HL-60 (cell line): ENCODE data around the gene FGF1.

Experiments
- DNase-seq, 2 experiments: peaks; one replicate each; pipeline ENCODE4 v3.0.0-alpha.2; 2010 to 2020; ENCODE audit warnings: low read depth in 1 of 2, low spot score in 1 of 2
- H3K27ac ChIP-seq: fragments of 250-450 bp; sonication (Bioruptor Pico); replicated peaks from 2 replicates; pipeline ENCODE4 v1.5.1; 2020; ENCODE audit warnings: mild to moderate bottlenecking, moderate library complexity
- H3K27me3 ChIP-seq: fragments of 250-450 bp; sonication (Bioruptor Pico); 2 replicates; pipeline ENCODE4 v1.5.1; 2021; ENCODE audit warnings: mild to moderate bottlenecking, moderate library complexity; ENCODE audit not compliant: insufficient read depth, poor library complexity, severe bottlenecking
- H3K4me3 ChIP-seq: replicated peaks from 2 replicates; pipeline ENCODE4 v1.5.1; 2011; ENCODE audit warnings: mild to moderate bottlenecking, control low read depth, low read length; ENCODE audit not compliant: insufficient read depth
- CTCF ChIP-seq: IDR thresholded peaks from one replicate; pipeline ENCODE4 v1.5.1; 2011; ENCODE audit warnings: low read length, control low read depth, inconsistent platforms; ENCODE audit not compliant: insufficient read depth
- GABPA ChIP-seq: IDR thresholded peaks from 2 replicates; pipeline ENCODE4 v1.6.1; 2012; ENCODE audit warnings: low read depth
- POLR2AphosphoS5 ChIP-seq: IDR thresholded peaks from 2 replicates; pipeline ENCODE4 v1.6.1; 2012; ENCODE audit warnings: low read depth
- REST ChIP-seq: IDR thresholded peaks from 2 replicates; pipeline ENCODE4 v1.6.1; 2012; ENCODE audit warnings: low read depth; ENCODE audit not compliant: insufficient replicate concordance
- SPI1 ChIP-seq: IDR thresholded peaks from 2 replicates; pipeline ENCODE4 v1.6.1; 2012; ENCODE audit warnings: low read depth, mild to moderate bottlenecking, borderline replicate concordance

Gene FGF1

GRCh38 chr5:142720641-142721271 lies 34.9 kb upstream of the FGF1 start:
- Histone ChIP-seq H3K4me3 (no peak overlapping the region), H3K27ac (no peak overlapping the region)
- DNase-seq: no peak

GRCh38 chr5:142719836-142720370 lies 34.0 kb upstream of the FGF1 start:
- no peak for DNase-seq
- TF ChIP-seq SPI1 (no peak), CTCF (no peak), REST (no peak), GABPA (no peak), POLR2AphosphoS5 (no peak)
- H3K27ac ChIP-seq: no peak overlapping the region
- no peaks in the 10 kb centered on the region for H3K27me3 ChIP-seq
- no peak overlapping the region for H3K4me3 ChIP-seq

More at GRCh38 chr5:142720641-142721271, 34.9 kb upstream of the FGF1 start:
- TF ChIP-seq POLR2AphosphoS5 (no peak), GABPA (no peak), SPI1 (no peak), CTCF (no peak), REST (no peak)
- no peaks in the 10 kb centered on the region for H3K27me3 ChIP-seq

GRCh38 chr5:142717582-142718215 lies 31.8 kb upstream of the FGF1 start:
- peak; percentile 21 to 28 for DNase-seq
- TF ChIP-seq GABPA: no peak
- no peak for TF ChIP-seq SPI1
- peak; percentile 92 for TF ChIP-seq CTCF
- H3K27ac ChIP-seq: no peak overlapping the region
- H3K4me3 ChIP-seq: no peak overlapping the region
- H3K27me3 ChIP-seq: no peaks in the 10 kb centered on the region
